Measurements from ENCODE around the gene KRT85.

Gene KRT85

GRCh38 chr12:52378091-52378490, 10.8 kb upstream of the KRT85 start:
- H3K4me3 ChIP-seq (ENCODE audit: control insufficient read depth, low read depth, low read length): no peak overlapping the region
- DNase-seq (ENCODE audit: low read depth): no peak
- TF ChIP-seq CTCF (IDR thresholded peaks at IDR 0.05; ENCODE audit: control insufficient read depth, insufficient read depth, low read depth, low read length, missing control alignments): no peak

GRCh38 chr12:52377266-52377665, 10.0 kb upstream of the KRT85 start:
- DNase-seq (ENCODE audit: low read depth): no peak
- H3K4me3 ChIP-seq (ENCODE audit: control insufficient read depth, low read depth, low read length): no peak overlapping the region
- no peak for TF ChIP-seq CTCF (IDR thresholded peaks at IDR 0.05; ENCODE audit: control insufficient read depth, insufficient read depth, low read depth, low read length, missing control alignments)

GRCh38 chr12:52372216-52373154, 5.2 kb upstream of the KRT85 start:
- peak; percentile 75 for DNase-seq (ENCODE audit: low read depth)
- H3K4me3 ChIP-seq (ENCODE audit: control insufficient read depth, low read depth, low read length): no peak overlapping the region
- TF ChIP-seq CTCF (IDR thresholded peaks at IDR 0.05; ENCODE audit: control insufficient read depth, insufficient read depth, low read depth, low read length, missing control alignments): peak; percentile 95

- TF ChIP-seq CTCF (IDR thresholded peaks at IDR 0.05; ENCODE audit: control insufficient read depth, insufficient read depth, low read depth, low read length, missing control alignments): no peak
- no peak overlapping the region for H3K4me3 ChIP-seq (ENCODE audit: control insufficient read depth, low read depth, low read length)
- no peak for DNase-seq (ENCODE audit: low read depth)
These were observed 4.4 kb upstream of the KRT85 start for GRCh38 chr12:52371716-52372115.

- DNase-seq (ENCODE audit: low read depth): peak; percentile 28
- H3K4me3 ChIP-seq (ENCODE audit: control insufficient read depth, low read depth, low read length): no peak overlapping the region
- no peak for TF ChIP-seq CTCF (IDR thresholded peaks at IDR 0.05; ENCODE audit: control insufficient read depth, insufficient read depth, low read depth, low read length, missing control alignments)
These were observed 3.8 kb upstream of the KRT85 start for GRCh38 chr12:52370926-52371608.

- H3K4me3 ChIP-seq (ENCODE audit: control insufficient read depth, low read depth, low read length): no peak overlapping the region
- DNase-seq (ENCODE audit: low read depth): no peak
- TF ChIP-seq CTCF (IDR thresholded peaks at IDR 0.05; ENCODE audit: control insufficient read depth, insufficient read depth, low read depth, low read length, missing control alignments): no peak
These were observed 2.5 kb upstream of the KRT85 start for GRCh38 chr12:52369809-52370208.

Measured in AG09309 (cell line).